Measurements from ENCODE around the gene RCHY1. TPM values are rescaled to one million over a fixed set of nuclear protein-coding genes. Genes with fewer than 3 reads are reported as not detected.

The RCHY1 gene
- total and polyA plus RNA-seq, 2 experiments from 2014 or later = 42.9 to 46.5 TPM

- peaks cover 14% of the 10 kb centered on the region; the same call in 2 of the 3 replicates for H3K4me1 Mint-ChIP-seq
- H3K27ac Mint-ChIP-seq = no peak overlapping the region
- H3K27ac ChIP-seq (ENCODE audit: low read depth) = no peak overlapping the region
- H3K27me3 Mint-ChIP-seq (ENCODE audit: insufficient read depth, low read depth, poor library complexity) = no peaks in the 10 kb centered on the region
- TF ChIP-seq POLR2AphosphoS5 (IDR thresholded peaks at IDR 0.05; ENCODE audit: low read depth) (no peak), CREB1 (CRISPR knock-in tag; IDR thresholded peaks at IDR 0.05; ENCODE audit: low read depth) (no peak), ZNF462 (CRISPR knock-in tag; IDR thresholded peaks at IDR 0.05) (no peak), EZH2 (IDR thresholded peaks at IDR 0.05; ENCODE audit: low read depth, unreplicated experiment) (no peak), ZNF114 (CRISPR knock-in tag; IDR thresholded peaks at IDR 0.05) (no peak), ZNF331 (CRISPR knock-in tag; IDR thresholded peaks at IDR 0.05; ENCODE audit: low read depth) (no peak), CTCF (conservative IDR thresholded peaks at IDR 0.05; ENCODE audit: low read depth in 2 of 2) (no peak), REST (IDR thresholded peaks at IDR 0.05; ENCODE audit: unreplicated experiment) (no peak), NANOG (IDR thresholded peaks at IDR 0.05; ENCODE audit: borderline replicate concordance) (no peak), JUNB (IDR thresholded peaks at IDR 0.05; ENCODE audit: unreplicated experiment) (no peak), EZH2phosphoT487 (IDR thresholded peaks at IDR 0.05; ENCODE audit: unreplicated experiment) (no peak), ETS1 (IDR thresholded peaks at IDR 0.05) (no peak), STAT1 (IDR thresholded peaks at IDR 0.05; ENCODE audit: unreplicated experiment) (no peak)
- peaks cover 41% of the 10 kb centered on the region; the same call in 2 of the 3 replicates for H3K36me3 Mint-ChIP-seq (ENCODE audit: low read depth)
- H3K27me3 ChIP-seq (ENCODE audit: insufficient read depth) = no peaks in the 10 kb centered on the region
- no peak overlapping the region for H3K4me3 ChIP-seq
- H3K4me3 Mint-ChIP-seq = no peak overlapping the region
- no peaks in the 10 kb centered on the region for H3K9me3 Mint-ChIP-seq
- H3K9me2 ChIP-seq (ENCODE audit: insufficient read depth) = no peaks in the 10 kb centered on the region
- DNase-seq (ENCODE audit: low spot score) = no peak
- peaks cover 58% of the 10 kb centered on the region for H3K79me2 ChIP-seq (replicated peaks; ENCODE audit: insufficient read depth)
- H3K4me2 ChIP-seq = no peak overlapping the region
- ATAC-seq = no peak
- H3F3A ChIP-seq (replicated peaks; ENCODE audit: low read depth) = no peaks in the 10 kb centered on the region
- H3K36me3 ChIP-seq (ENCODE audit: insufficient read depth) = peaks cover 5% of the 10 kb centered on the region; the same call in 1 of the 2 replicates
- H3K4me1 ChIP-seq (ENCODE audit: insufficient read depth) = peaks cover under 1% of the 10 kb centered on the region; the same call in 1 of the 2 replicates
- no peak overlapping the region for H2AFZ ChIP-seq
- H4K20me1 ChIP-seq (replicated peaks; ENCODE audit: insufficient read depth) = peaks cover 12% of the 10 kb centered on the region
Measured at GRCh38 chr4:75505630-75506029, 8.6 kb downstream of the RCHY1 start.
